ENCODE data around the gene PADI3.

The PADI3 gene, protein sequence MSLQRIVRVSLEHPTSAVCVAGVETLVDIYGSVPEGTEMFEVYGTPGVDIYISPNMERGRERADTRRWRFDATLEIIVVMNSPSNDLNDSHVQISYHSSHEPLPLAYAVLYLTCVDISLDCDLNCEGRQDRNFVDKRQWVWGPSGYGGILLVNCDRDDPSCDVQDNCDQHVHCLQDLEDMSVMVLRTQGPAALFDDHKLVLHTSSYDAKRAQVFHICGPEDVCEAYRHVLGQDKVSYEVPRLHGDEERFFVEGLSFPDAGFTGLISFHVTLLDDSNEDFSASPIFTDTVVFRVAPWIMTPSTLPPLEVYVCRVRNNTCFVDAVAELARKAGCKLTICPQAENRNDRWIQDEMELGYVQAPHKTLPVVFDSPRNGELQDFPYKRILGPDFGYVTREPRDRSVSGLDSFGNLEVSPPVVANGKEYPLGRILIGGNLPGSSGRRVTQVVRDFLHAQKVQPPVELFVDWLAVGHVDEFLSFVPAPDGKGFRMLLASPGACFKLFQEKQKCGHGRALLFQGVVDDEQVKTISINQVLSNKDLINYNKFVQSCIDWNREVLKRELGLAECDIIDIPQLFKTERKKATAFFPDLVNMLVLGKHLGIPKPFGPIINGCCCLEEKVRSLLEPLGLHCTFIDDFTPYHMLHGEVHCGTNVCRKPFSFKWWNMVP

GRCh38 chr1:17248781-17249180 lies at the start of gene PADI3:
Gene PADI3, plus strand, starts transcription at chr1:17249098. Its CDS starts 40 bp downstream, at chr1:17249138.
- in situ Hi-C loops (cut with HindIII; ENCODE audit: low sequenced_read_pairs) = no loop called here

DNA sequence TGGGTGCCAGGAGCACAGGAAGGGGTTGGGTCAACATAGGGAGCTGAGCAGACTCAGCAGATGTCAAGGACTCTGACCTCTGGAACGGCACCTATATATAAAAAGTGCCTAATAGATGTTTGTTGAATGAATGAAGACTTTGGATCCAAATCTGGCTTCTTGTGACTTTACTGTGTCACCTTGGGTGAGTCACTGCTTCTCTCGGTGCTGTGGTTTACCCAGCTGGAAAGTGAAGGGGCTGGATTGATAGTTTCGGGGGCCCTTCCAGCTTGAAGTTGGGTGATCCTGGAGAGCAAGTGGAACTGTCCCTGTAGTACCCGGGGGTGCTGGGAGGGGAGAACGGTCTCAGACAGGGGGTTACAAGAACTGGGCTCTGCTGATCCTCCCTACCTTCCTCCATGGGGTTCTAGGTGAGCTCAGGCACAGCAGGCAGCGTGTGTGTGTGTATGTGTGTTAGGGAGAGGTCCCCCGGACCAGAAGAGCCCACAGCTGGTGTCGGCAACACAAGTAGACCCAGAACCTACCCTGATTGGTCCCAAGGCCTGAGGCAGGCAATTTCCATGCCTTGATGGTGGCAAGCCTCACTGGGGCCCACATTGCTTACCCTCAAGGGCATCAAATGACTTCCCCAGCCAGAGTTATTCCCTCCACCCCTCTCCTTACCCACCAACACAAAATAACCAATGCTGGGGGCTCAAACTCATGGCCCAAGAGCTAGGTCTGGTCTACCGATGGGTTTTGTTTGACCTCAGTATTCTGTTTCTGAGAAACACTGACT lies 49.4 kb upstream of the PADI3 start:
- in situ Hi-C loops (cut with HindIII; ENCODE audit: low sequenced_read_pairs) = no loop called here

DNA sequence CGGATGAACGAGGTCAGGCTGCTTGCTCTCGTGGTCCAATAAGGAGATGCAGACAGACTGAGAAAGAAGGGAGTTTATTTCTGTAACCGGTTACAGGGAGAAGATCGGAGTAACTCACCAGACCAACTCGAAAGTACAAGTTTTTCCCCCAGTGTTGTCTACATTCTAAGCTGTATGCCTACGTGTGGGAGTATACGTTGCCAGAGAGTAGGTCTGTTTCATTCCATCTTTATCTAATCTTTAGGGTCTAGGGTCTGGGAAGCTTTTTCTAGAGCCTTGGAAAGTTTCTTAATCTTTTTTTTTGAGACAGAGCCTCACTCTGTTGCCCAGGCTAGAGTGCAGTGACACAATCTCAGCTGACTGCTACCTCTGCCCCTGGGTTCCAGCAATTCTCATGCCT lies 48.7 kb upstream of the PADI3 start:
- in situ Hi-C loops (cut with HindIII; ENCODE audit: low sequenced_read_pairs) = no loop called here

GRCh38 chr1:17200756-17201155 lies 48.1 kb upstream of the PADI3 start:
- in situ Hi-C loops (cut with HindIII; ENCODE audit: low sequenced_read_pairs) = no loop called here

DNA sequence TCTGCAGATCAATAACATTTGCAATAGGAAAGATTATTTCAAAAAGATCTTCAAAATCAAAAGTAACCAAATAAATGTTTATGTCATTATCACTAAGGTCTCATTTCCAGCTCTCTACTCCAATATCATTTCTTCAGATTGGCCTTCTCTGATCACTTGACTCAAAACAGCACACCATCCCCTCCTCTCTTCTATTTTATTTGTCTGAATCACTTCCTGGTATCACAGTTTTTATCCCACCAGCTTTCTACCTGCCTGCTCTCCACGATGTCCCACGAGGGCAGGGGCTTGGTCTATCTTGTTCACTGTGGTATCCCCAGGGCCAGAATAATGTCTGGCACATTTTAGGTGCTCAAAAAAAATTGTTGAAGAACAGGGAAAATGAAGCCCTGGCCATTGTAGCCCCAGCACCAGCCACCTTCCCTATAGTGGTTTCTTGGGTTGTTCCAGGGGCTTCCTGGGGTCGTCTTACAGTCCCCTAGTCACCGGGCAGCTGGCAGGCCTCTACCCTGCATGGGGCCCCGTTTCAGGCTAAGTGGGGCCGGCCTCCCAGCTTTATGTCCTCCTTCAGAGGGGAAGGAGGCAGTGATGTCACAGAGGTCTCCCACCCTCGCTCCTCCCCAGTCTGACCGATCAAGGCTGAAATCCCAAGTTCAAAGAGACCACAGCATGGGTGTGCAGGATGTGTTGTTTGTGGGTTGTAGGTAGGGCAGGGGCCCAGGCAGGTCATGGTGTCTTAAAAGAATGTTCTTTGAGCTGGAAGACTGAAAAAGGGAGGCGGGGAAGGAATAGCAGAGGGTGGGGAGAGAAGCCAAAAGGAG lies 47.5 kb upstream of the PADI3 start:
- in situ Hi-C loops (cut with HindIII; ENCODE audit: low sequenced_read_pairs) = no loop called here

GRCh38 chr1:17204546-17205440 lies 44.1 kb upstream of the PADI3 start, which contains the start of gene PADI1:
Gene PADI1, plus strand, starts transcription at chr1:17205128. Its CDS starts 90 bp downstream, at chr1:17205218.
- in situ Hi-C loops (cut with HindIII; ENCODE audit: low sequenced_read_pairs) = no loop called here

- in situ Hi-C loops (cut with HindIII; ENCODE audit: low sequenced_read_pairs) = no loop called here
Measured at GRCh38 chr1:17205652-17206051, 43.2 kb upstream of the PADI3 start.

- in situ Hi-C loops (cut with HindIII; ENCODE audit: low sequenced_read_pairs) = no loop called here
Measured at GRCh38 chr1:17206196-17206595, 42.7 kb upstream of the PADI3 start.

DNA sequence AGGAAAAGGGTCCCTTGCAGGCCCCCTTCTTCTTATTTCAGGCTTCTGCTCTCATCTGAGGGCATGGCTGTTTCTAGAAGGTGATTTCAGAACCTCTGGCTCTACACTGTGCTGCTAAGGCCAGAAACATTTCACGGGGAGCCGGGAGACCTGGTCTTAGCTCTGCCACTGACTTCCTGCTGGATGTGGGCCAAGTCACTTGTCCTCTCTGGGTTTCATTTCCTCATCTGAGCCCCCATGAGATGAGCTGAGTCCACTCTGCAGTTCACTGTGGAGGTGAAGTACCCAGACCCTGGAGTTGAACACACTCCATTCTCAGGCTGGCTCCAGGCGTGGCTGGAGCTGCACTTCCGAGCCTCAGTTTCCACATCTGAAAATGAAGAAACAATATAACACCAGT lies 41.9 kb upstream of the PADI3 start:
- in situ Hi-C loops (cut with HindIII; ENCODE audit: low sequenced_read_pairs) = no loop called here

GRCh38 chr1:17207540-17207939 lies 41.4 kb upstream of the PADI3 start:
- in situ Hi-C loops (cut with HindIII; ENCODE audit: low sequenced_read_pairs) = no loop called here

GRCh38 chr1:17207966-17208418 lies 40.9 kb upstream of the PADI3 start:
- in situ Hi-C loops (cut with HindIII; ENCODE audit: low sequenced_read_pairs) = no loop called here

DNA sequence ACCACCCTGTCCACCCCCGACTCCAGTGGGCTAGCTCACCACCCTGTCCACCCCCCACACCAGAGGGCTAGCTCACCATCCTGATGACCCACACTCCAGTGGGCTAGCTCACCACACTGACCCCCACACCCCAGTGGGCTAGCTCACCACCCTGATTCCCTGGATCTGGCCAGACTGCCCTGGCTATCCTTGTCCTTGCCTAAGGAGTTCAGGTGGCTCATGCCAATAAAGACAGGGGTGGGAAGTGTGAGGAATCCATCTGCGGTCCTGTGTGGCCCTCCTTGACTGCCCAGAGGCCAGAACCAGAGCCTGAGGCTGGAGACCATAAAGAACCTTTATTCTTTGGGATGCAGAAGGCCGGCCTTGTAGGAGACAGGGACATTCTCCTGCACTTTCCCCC lies 40.4 kb upstream of the PADI3 start:
- in situ Hi-C loops (cut with HindIII; ENCODE audit: low sequenced_read_pairs) = no loop called here

- in situ Hi-C loops (cut with HindIII; ENCODE audit: low sequenced_read_pairs) = no loop called here
Measured at GRCh38 chr1:17209430-17209829, 39.5 kb upstream of the PADI3 start.

DNA sequence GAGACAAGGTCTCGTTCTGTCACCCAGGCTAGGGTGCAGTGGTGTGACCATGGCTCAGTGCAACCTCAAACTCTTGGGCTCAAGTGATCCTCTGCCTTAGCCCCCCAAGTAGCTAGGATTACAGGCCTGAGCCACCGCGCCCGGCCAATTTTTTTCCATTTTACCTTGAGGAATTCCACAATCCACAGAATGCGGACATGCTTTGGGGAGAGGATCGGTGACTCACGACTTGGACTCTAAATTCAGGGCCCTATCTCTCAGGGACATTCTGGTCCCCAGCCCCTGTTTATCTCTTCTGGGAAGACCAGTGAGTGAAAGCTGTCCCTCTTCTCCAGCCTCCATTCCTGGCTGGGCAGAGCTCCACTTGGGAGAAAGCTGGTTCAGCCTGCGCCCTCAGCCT lies 38.7 kb upstream of the PADI3 start:
- in situ Hi-C loops (cut with HindIII; ENCODE audit: low sequenced_read_pairs) = no loop called here

- in situ Hi-C loops (cut with HindIII; ENCODE audit: low sequenced_read_pairs) = no loop called here
Measured at GRCh38 chr1:17211377-17211776, 37.5 kb upstream of the PADI3 start.

DNA sequence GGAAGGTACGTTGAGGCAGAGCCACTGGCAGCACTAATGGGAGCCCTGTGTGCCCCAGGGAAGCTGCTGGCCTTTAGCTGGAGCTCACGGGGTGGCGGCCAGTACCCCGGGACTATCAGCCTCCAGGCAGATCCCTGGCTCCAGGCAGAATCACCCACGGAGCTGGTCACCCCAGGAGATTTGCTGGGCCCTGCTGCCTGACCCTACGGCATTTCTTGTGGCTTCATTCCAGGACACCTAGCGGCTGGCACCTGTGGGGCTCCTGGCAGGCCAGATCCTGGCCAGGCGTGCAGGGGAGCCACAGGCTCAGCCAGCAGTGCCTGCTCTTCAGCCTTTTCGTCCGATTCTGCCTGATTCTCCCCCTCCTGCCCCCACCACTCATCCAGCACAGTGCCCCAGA lies 36.9 kb upstream of the PADI3 start:
- in situ Hi-C loops (cut with HindIII; ENCODE audit: low sequenced_read_pairs) = no loop called here

GRCh38 chr1:17212487-17213121 lies 36.3 kb upstream of the PADI3 start:
- in situ Hi-C loops (cut with HindIII; ENCODE audit: low sequenced_read_pairs) = no loop called here

DNA sequence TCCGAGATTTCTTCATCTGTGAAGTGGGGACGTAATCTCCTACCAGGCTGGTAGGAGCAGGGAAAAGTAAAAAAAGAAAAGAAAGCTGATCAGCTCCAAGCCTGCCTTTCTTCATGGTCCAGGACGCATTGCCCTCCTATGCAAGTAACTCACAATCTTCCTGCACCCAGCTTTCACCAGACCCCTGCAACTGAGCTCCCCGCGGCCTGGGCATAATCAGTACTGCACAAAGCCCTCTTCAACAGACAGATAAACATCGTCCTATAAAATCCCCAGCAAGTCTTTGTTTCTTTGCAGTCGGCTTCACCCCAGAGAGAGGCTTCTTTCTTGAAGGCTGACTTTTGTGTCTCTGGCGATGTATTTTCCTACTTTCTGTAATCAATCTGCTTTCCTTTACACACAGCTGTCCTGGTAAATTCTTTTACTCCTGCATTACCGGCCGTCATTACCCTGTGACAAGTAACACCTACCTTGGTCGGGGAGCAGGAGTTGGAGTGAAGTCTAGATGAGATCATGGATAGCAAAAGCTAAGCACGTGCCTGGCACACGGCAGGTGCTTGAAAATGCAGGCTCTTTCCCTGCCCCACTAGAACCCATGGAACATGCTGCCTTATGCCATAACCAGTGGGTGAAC lies 35.6 kb upstream of the PADI3 start:
- in situ Hi-C loops (cut with HindIII; ENCODE audit: low sequenced_read_pairs) = no loop called here

GRCh38 chr1:17213782-17214148 lies 35.1 kb upstream of the PADI3 start:
- in situ Hi-C loops (cut with HindIII; ENCODE audit: low sequenced_read_pairs) = no loop called here
